HL-60 (cell line): ENCODE data around the gene NPHP4.

Source experiments
- DNase-seq, 2 experiments: peaks; one replicate each; pipeline ENCODE4 v3.0.0-alpha.2; 2010 to 2020; ENCODE audit warnings: low read depth in 1 of 2, low spot score in 1 of 2
- H3K27ac ChIP-seq: fragments of 250-450 bp; sonication (Bioruptor Pico); replicated peaks from 2 replicates; pipeline ENCODE4 v1.5.1; 2020; ENCODE audit warnings: mild to moderate bottlenecking, moderate library complexity
- H3K27me3 ChIP-seq: fragments of 250-450 bp; sonication (Bioruptor Pico); 2 replicates; pipeline ENCODE4 v1.5.1; 2021; ENCODE audit warnings: mild to moderate bottlenecking, moderate library complexity; ENCODE audit not compliant: insufficient read depth, poor library complexity, severe bottlenecking
- H3K4me3 ChIP-seq: replicated peaks from 2 replicates; pipeline ENCODE4 v1.5.1; 2011; ENCODE audit warnings: mild to moderate bottlenecking, control low read depth, low read length; ENCODE audit not compliant: insufficient read depth
- CTCF ChIP-seq: IDR thresholded peaks from one replicate; pipeline ENCODE4 v1.5.1; 2011; ENCODE audit warnings: low read length, control low read depth, inconsistent platforms; ENCODE audit not compliant: insufficient read depth
- GABPA ChIP-seq: IDR thresholded peaks from 2 replicates; pipeline ENCODE4 v1.6.1; 2012; ENCODE audit warnings: low read depth
- POLR2AphosphoS5 ChIP-seq: IDR thresholded peaks from 2 replicates; pipeline ENCODE4 v1.6.1; 2012; ENCODE audit warnings: low read depth
- REST ChIP-seq: IDR thresholded peaks from 2 replicates; pipeline ENCODE4 v1.6.1; 2012; ENCODE audit warnings: low read depth; ENCODE audit not compliant: insufficient replicate concordance
- SPI1 ChIP-seq: IDR thresholded peaks from 2 replicates; pipeline ENCODE4 v1.6.1; 2012; ENCODE audit warnings: low read depth, mild to moderate bottlenecking, borderline replicate concordance

The NPHP4 gene

GRCh38 chr1:5904551-5904950 is 87.7 kb downstream of the NPHP4 start:
- TF ChIP-seq CTCF (no peak), REST (no peak), GABPA (no peak), POLR2AphosphoS5 (no peak)

GRCh38 chr1:5903680-5904079 is 88.5 kb downstream of the NPHP4 start:
- Histone ChIP-seq H3K27ac (no peak overlapping the region), H3K4me3 (no peak overlapping the region), H3K27me3 (no peaks in the 10 kb centered on the region)
- TF ChIP-seq GABPA (no peak), CTCF (no peak), REST (no peak), POLR2AphosphoS5 (no peak), SPI1 (no peak)
- DNase-seq = no peak

More at GRCh38 chr1:5904551-5904950, 87.7 kb downstream of the NPHP4 start:
- no peak overlapping the region for H3K27ac ChIP-seq
- no peak overlapping the region for H3K4me3 ChIP-seq
- no peaks in the 10 kb centered on the region for H3K27me3 ChIP-seq
- no peak for DNase-seq

- no peak for DNase-seq
- no peak overlapping the region for H3K27ac ChIP-seq
- H3K4me3 ChIP-seq = no peak overlapping the region
- TF ChIP-seq CTCF = no peak
- TF ChIP-seq POLR2AphosphoS5 = no peak
- TF ChIP-seq GABPA = no peak
- TF ChIP-seq REST = no peak
- no peak for TF ChIP-seq SPI1
- H3K27me3 ChIP-seq = no peaks in the 10 kb centered on the region
These were observed 89.2 kb downstream of the NPHP4 start for GRCh38 chr1:5903031-5903430.
